ENCODE data around the gene C10orf90. TPM values are rescaled to one million over a fixed set of nuclear protein-coding genes. Genes with fewer than 3 reads are reported as not detected.
"Not testable (repeated sequence)": the region's sequence is repeated elsewhere in the genome, so short reads cannot be mapped to it uniquely, and the experiment has no call there.

C10orf90 gene
- total RNA-seq, 4 donors from 2014 or later, result 2.7 to 5.8 (median 4.0) TPM

GRCh38 chr10:126563361-126563760 is 107.1 kb downstream of the C10orf90 start:
- intact Hi-C loops (cut with DNase I; ENCODE audit: low total_unique reads), result no loop called here
- TF ChIP-seq CTCF (IDR thresholded peaks at IDR 0.05), result no peak
- TF ChIP-seq POLR2A (IDR thresholded peaks at IDR 0.05), result no peak
- WGBS, 2 donors, result 84 to 98% methylated on average over 3 of the region's 3 CpGs
- no peak overlapping the region for H3K4me3 ChIP-seq (ENCODE audit: low read depth, poor library complexity, severe bottlenecking)
- DNase-seq (ENCODE audit: low spot score in 2 of 2), result no peak

GRCh38 chr10:126561921-126562680 is 108.4 kb downstream of the C10orf90 start:
- no peak for DNase-seq (ENCODE audit: low spot score in 2 of 2)
- WGBS, 2 donors, result 57 to 66% methylated on average over 13 of the region's 13 CpGs
- TF ChIP-seq CTCF (IDR thresholded peaks at IDR 0.05) (no peak), POLR2A (IDR thresholded peaks at IDR 0.05) (no peak)
- H3K4me3 ChIP-seq (ENCODE audit: low read depth, poor library complexity, severe bottlenecking), result no peak overlapping the region
- intact Hi-C loops (cut with DNase I; ENCODE audit: low total_unique reads), result no loop called here

- TF ChIP-seq CTCF (IDR thresholded peaks at IDR 0.05) (no peak), POLR2A (IDR thresholded peaks at IDR 0.05) (no peak)
- H3K4me3 ChIP-seq (ENCODE audit: low read depth, poor library complexity, severe bottlenecking), result no peak overlapping the region
- DNase-seq (ENCODE audit: low spot score in 2 of 2), result no peak
- WGBS, 2 donors, result 50 to 56% methylated on average over 10 of the region's 10 CpGs
- intact Hi-C loops (cut with DNase I; ENCODE audit: low total_unique reads), result no loop called here
These were observed 109.1 kb downstream of the C10orf90 start for GRCh38 chr10:126561294-126561920.

- 0 to 4% methylated on average over 1 of the region's 1 CpG for WGBS, 2 donors
- no peak overlapping the region for H3K4me3 ChIP-seq (ENCODE audit: low read depth, poor library complexity, severe bottlenecking)
- intact Hi-C loops (cut with DNase I; ENCODE audit: low total_unique reads), result no loop called here
- no peak for DNase-seq (ENCODE audit: low spot score in 2 of 2)
- no peak for TF ChIP-seq POLR2A (IDR thresholded peaks at IDR 0.05)
- no peak for TF ChIP-seq CTCF (IDR thresholded peaks at IDR 0.05)
These were observed 111.6 kb downstream of the C10orf90 start for GRCh38 chr10:126558881-126559280.

GRCh38 chr10:126551202-126551601 is 119.3 kb downstream of the C10orf90 start:
- no peak for DNase-seq (ENCODE audit: low spot score in 2 of 2)
- TF ChIP-seq CTCF (IDR thresholded peaks at IDR 0.05) (no peak), POLR2A (IDR thresholded peaks at IDR 0.05) (no peak)
- intact Hi-C loops (cut with DNase I; ENCODE audit: low total_unique reads), result no loop called here
- no peak overlapping the region for H3K4me3 ChIP-seq (ENCODE audit: low read depth, poor library complexity, severe bottlenecking)

- H3K4me3 ChIP-seq (ENCODE audit: low read depth, poor library complexity, severe bottlenecking); intact Hi-C loops (cut with DNase I; ENCODE audit: low total_unique reads); DNase-seq (ENCODE audit: low spot score in 2 of 2): not testable (repeated sequence)
- 88 to 91% methylated on average over 4 of the region's 4 CpGs for WGBS, 2 donors
These were observed 119.9 kb downstream of the C10orf90 start for GRCh38 chr10:126550586-126550985.
